Measurements from ENCODE around the gene GLCE. TPM values are rescaled to one million over a fixed set of nuclear protein-coding genes. Genes with fewer than 3 reads are reported as not detected.

The GLCE gene
- polyA plus RNA-seq, 3 donors, result 47.5 to 48.7 (median 48.6) TPM

DNA sequence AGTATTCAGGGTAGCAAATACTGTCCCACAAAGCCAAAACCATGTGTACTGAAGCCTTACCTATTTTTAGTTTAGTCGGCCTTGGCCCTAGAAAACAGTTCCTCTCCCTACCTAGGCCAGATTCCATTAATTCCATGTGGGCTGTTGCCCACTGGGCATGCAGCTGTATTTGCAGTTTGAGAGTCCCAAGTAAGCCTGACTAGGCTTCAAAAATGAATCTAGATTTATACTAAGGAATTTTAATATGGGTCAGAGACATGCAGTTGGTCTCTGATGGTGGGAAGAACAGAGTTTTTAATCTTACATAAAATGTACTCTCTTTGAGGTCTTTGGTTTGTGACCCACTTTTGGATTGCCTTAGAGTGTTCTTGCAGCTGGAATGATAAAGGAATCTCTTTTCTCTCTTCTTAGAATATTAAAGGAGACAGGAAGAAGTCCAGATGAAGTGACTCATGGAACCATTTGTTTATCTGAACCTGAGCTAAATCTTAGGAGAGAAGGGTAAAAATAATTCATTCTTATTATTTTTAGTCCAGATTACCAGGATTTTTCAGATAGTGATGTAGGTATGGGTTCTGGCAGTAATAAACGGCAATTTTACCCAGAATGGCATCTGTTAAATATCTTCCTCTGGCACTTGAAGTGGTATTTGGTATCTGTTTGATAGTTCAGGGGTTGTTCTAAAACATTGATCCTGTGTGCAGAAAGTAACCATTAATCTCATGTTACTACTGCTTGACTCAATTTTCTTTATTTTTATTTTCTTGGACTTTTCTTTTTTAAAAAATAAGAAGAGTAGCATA lies 33.8 kb downstream of the GLCE start:
- DNase-seq (ENCODE audit: low read depth in 3 of 3, low spot score in 2 of 3), result no peak

DNA sequence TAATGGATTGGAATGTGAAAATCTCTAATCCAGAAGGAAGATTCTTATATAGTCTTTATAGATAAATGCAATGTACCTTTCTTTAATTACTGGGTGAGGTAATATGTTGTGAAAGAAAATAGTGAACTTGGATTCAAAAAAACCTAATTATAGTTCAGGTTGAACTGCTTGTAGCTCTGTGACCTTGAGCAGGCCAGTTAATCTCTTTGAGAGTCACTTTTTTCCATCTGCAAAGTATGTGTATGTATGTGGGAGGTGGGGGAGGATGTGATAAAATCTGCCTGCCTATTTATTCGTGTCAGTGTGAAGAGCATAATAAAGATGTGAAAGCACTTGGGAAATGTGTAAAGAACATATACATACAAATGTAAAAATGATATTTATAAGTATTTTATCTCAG lies 34.4 kb downstream of the GLCE start:
- DNase-seq (ENCODE audit: low read depth in 3 of 3, low spot score in 2 of 3), result peak in 2 of 3 donors; percentile 13 to 31

DNA sequence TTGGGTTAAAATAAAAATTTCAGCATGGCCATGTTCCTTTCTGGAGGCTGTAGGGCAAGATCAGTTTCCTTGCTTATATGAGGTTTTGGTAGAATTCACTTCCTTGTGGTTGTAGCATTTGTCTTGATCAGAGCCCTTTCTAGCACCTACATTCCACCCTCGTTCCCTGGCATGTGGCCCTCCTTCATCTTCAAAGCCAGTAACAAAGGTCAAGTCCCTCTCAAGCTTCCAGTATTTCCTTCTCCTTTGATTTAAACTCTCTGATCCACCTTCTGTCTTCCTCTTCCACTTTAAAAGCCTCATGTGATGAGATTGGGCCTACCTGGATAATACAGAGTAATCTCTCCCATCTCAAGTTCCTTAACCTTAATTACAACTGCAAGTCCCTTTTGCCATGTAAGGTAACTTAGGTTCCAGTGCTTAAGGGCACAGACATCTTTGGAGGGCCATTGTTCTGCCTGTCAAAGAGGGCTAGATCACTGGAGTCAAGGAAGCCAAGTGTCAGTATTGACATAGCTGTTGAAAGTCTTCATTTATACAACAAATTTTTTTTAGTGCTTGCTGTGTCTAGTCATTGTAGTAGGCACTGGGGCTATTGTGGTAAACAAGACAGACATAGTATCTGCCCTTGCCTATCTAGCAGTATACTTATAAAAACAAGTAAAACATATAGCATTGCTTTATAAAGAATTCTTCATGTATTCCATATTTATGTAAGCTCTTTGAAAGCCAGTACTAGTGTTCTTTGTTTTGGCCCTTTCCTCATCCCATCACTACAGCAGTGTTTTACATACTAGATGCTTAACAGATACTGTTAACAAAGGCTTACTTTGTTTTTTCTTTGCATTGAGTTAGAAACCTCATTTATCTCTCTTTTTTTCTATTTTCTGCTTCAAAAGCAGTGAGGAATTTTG lies 40.7 kb downstream of the GLCE start:
- DNase-seq (ENCODE audit: low read depth in 3 of 3, low spot score in 2 of 3), result no peak

DNA sequence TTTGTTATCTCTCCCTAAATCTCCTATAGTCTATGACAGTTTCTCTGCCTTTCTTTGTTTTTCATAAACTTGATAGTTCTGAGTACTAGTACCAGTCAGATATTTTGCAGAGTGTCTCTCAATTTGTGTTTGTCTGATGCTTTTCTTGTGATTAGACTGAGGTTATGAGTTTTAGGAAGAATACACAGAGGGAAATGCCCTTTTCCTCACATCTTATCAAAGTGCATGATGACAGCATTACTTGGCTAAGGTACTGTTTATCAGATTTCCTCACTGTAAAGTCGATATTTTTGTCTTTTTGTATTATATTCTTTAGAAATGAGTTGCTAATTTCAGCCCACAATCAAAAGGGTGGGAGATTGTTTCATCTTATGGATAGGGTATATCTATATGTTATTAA lies 45.6 kb downstream of the GLCE start:
- DNase-seq (ENCODE audit: low read depth in 3 of 3, low spot score in 2 of 3), result no peak

DNA sequence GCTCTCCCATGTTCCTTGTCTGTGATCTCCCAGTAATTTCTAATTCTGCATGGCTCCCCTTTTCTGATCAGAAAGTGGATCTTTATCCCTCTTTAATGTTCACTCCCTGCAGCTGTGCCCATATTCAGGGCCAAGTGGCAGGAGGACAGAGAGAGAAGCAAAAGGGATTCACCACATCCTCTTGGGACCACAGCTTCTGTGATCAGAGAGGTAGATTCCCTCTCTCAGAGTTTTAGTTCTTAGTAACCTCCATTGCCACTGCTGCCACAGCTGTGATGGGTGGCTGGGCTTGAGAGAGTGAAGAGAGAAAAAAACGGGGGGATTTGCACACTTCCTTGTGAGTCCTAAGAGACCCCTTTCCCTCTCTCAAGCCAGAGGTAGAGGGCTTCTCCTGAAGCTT lies 49.2 kb downstream of the GLCE start:
- no peak for DNase-seq (ENCODE audit: low read depth in 3 of 3, low spot score in 2 of 3)

DNA sequence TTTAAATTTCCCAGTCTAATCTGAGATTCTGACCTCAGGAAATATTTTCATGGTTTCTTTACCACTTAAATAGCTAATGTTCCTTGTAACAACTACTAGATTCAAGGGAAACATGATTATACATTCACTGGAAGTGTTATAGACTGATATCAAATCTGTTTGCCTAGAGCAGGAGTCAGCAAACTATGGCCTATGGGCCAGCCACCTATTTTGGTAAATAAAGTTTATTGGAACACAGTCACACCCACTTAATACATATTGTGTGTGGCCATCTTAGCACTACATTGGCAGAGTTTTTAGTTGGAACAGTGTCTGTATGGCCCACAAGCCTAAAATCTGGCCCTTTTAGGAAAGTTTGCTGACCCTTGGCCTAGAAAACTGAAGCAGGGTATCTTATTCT lies 50.1 kb downstream of the GLCE start:
- DNase-seq (ENCODE audit: low read depth in 3 of 3, low spot score in 2 of 3), result no peak

DNA sequence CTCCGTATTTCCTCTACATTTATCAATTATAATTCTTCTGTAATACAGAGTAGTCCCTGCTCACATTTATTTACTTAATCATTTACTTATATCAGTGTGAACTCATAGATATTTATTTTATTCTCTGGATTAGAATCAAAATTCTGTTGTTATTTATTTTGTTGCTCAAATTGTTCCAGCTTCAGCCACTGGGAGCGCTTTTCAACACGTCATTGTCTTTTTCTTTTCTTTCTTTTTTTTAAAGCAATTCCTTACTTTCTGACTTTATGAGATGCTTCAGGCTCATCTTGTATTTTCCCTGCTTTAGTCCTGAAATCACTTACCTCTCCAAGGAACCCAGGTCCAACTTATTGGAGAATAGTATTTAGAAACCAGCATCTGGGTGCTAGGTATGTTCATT lies 53.4 kb downstream of the GLCE start:
- no peak for DNase-seq (ENCODE audit: low read depth in 3 of 3, low spot score in 2 of 3)

DNA sequence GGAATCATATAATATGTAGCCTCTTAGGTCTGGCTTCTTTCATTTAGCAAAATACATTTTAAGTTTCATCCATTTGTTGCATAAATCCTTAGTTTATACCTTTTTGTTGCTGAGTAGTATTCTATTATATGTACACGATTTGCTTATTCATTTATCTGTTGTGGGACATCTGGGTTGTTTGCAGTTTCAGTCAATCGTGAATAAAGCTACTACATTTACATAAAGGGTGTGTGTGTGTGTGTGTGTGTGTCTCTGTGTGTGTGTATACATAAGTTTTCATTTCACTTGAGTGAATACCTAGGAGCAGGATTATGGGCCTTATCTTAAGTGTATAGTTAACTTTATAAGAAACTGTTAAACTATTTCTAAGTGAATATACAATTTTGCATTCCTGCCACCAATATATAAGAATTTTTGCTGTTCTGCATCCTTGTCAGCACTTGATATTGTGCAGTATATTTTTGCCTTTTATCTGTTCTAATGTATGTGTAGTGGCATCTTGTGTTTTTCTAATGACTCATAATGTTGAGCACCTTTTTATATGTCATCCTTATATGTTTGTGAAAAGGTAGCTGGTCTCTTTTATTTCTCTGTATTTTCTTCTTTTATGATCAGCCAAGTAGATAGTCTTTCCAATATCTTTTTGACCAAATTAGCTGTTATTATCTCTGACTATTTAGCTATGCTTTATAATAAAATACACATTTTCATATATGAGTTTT lies 55.0 kb downstream of the GLCE start:
- no peak for DNase-seq (ENCODE audit: low read depth in 3 of 3, low spot score in 2 of 3)

DNA sequence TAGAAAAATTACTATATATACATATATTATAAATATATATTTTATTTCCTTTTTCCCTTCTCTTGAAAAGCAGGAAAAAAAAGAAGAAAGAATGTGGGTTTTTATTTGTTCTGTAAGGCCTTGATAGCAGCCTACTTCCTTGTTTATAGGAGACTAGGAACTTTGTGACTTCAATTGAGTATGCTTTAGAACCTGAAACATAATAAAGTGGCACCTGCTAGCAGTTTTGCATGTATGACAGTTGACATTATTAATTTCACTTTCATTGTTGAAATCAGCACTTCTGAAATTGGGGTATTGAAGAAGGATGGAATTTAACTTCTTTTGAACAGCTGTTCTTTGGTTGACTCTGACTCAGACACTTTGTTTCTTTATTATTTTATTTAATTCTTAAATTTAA lies 56.9 kb downstream of the GLCE start:
- DNase-seq (ENCODE audit: low read depth in 3 of 3, low spot score in 2 of 3), result no peak

DNA sequence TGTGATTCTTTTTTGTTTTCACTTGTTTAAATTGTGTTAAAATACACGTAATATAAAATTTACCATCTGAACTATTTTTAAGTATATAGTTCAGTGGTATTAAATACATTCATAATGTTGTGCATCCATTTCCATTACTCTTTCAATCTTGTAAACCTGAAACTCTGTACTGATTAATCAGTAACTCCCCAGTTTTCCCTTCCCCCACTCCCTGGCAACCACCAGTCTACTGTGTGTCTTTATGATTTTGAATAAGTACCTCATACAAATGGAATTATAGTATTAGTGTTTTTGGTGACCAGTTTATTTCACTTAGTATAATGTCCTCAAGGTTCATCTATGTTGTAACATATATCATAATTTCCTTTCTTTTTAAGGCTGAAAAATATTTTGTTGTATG lies 59.3 kb downstream of the GLCE start:
- no peak for DNase-seq (ENCODE audit: low read depth in 3 of 3, low spot score in 2 of 3)

DNA sequence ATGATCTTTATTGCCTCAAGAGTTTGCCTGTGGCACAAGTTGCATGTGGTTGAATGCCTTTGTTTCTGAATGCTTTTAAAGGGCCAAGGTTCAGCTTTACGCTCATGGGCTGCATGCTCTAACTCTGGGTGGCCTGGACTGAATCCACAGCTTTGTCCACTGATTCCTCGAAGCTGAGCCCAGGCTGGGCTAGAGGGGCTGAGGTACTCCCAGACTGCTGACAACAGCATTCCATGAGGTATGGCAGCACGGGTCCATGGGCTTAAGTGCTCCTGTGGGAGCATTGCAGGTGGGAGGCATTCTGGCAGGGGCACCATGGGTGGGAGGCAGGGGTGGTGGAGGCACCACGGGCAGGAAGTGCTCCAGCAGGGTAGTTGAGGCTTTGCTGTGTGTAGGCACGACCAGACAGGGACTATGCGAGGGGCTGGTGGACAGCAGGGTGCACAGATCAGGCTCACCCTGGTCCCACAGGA lies 61.6 kb downstream of the GLCE start:
- no peak for DNase-seq (ENCODE audit: low read depth in 3 of 3, low spot score in 2 of 3)

DNA sequence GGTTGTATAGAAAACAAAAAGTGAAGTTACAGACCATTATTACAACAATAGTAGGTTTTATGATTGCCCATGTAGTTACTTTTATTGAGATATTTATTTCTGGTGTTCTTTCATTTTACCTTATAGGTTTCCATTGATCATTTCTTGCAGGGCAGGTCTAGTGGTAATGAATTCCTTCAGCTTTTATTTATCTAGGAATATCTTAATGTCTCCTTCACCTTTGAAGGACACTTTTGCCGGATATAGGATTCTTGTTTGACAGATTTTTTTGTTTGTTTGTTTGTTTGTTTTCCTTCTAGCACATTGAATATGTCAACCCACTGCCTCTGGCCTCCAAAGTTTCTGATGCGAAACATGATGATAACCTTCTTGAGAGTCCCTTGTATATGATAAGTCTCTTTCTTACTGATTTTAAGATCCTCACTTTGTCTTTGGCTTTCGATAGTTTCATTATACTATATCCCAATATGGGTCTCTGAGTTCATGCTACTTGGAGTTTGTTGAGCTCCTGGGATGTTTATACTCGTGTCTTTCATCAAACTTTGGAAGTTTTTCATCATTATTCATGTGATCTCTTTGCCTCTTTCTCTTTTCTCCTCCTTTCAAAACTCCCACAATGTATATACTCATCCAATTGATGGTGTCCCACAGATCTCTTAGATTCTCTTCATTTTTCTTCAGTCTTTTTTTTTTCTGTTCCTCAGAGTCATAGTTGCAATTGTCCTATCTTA lies 62.8 kb downstream of the GLCE start:
- no peak for DNase-seq (ENCODE audit: low read depth in 3 of 3, low spot score in 2 of 3)

DNA sequence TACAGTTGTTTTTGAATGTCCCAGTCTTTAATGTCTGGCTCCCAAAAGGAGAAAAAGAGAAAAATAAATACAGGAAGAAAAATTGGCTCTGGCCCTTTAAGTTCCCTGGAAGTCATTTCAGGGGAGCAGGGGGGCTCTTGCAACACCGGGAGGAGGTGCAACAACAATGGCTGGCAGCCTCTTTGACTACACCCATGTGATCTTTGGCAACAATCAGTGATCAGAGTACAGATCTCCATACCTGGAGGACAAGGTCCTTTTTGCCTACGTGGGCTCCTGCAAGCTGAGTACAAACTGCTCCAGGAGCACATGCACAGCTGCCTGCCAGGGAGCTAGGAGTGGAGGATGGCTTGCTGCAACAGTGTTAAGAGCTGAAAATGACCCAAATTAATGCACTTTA lies 63.9 kb downstream of the GLCE start:
- DNase-seq (ENCODE audit: low read depth in 3 of 3, low spot score in 2 of 3), result no peak

DNA sequence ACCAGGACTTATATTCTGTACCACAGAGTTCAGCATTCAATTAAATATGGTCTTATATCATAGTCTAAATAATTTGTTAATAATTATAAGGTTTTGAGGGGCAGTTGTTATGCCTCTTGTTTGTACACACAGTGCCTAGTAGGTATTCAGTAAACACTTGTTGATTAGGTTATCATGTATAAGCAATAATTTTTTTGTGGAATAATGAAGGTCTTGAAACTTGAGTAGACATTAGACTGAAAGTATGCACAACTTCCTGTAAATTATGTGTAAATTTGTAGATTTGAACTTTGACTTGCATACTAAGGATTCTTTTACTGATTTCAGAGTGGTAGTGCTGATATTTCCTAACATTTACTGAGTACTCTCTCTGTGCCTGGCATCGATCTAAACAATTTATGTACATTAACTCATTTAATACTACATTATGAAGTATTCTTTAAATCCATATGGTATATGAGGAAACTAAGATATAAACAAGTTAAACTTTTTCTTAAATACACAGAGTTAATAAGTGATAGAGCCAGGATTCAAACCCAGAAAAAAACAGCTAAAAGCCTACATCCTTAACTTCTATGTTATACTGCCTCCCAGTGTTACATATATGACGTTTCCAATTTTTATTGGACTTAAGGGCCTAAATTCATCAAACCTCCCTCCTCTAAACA lies 65.1 kb downstream of the GLCE start:
- DNase-seq (ENCODE audit: low read depth in 3 of 3, low spot score in 2 of 3), result no peak

DNA sequence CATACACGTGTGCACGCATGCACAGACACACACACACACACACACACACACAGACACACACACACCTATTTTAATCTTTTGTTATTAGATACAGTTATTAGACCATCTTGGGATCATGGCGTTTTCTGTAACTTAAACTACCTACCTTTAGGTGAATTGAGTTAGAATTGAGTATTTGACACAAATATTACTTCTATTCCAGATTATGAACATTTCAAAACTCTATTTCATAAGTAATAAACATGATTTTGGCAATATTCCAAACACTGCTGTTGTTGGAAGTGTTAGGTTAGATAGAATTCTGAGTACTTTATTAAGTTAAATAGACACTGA lies 65.6 kb downstream of the GLCE start:
- DNase-seq (ENCODE audit: low read depth in 3 of 3, low spot score in 2 of 3), result no peak

DNA sequence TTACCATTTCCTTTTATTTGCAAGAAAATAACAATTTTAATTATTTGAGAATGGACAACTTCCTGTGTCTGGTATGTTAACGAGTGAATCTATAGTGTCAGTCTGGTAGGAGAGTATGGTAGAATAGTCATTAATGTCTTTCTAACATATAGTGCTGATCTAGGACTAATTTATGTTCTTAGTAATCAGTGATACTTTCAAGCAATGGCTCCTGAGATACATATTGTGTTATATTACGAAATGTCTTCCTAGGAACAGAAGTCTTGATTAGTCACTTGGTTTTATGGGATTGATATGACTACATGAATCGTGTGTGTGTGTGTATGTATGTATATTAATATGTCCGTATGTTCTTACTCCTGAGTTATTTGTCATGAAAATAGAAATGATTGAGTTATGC lies 71.7 kb downstream of the GLCE start:
- no peak for DNase-seq (ENCODE audit: low read depth in 3 of 3, low spot score in 2 of 3)

DNA sequence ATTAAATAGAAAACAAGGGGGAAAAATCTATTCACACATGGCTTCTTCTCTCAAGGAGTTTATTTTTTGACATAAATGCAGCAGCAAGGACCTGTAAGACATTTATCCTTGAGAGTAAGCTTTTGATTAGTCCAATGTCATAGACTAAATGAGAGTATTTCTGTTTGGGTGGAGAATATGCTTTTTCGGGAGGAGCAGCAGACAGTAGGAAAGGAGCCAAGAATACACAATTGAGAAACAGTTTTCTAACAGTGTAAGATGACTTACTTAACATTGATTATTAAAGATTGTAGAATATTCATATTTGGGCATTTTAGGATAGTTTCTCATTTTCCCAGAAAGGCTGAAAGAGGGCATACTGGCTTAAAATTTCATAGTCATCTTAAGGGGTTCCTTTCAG lies 72.3 kb downstream of the GLCE start:
- no peak for DNase-seq (ENCODE audit: low read depth in 3 of 3, low spot score in 2 of 3)

DNA sequence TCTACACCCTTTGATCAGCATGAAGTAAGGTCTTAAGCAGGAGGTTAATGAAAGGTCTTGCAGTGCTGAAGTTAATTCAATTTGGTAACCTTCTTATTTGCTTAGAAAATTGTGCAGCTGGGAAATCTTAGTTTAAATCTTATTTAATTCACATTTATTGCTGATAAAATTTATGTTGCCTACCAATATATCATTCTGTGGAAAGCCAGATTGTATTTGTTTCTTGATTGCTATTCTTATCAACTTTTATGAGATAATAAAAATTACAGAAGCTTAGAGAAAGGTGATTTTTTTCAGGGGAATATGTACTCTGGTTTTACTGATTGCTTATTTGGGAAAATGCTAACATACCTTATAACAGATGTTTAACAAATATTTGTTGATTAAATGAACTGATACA lies 74.2 kb downstream of the GLCE start:
- no peak for DNase-seq (ENCODE audit: low read depth in 3 of 3, low spot score in 2 of 3)

DNA sequence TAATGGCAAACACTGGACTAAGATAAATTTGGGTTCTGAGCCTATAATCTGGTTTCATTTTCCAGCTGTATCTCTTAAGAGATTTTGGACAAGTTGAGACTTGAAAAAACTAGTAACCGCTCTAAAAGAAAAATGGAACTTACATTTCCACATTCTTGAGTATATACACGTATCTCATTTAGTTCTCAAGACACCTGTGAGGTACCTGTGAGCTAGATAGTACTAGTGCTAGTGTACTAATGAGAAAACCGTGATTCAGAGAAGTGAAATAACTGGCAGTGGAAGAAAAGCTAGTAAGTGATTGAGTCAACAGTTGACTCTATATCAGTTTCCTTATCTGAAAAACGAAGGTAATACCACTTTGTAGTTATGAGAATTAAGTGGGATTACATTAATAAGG lies 76.1 kb downstream of the GLCE start:
- DNase-seq (ENCODE audit: low read depth in 3 of 3, low spot score in 2 of 3), result no peak

DNA sequence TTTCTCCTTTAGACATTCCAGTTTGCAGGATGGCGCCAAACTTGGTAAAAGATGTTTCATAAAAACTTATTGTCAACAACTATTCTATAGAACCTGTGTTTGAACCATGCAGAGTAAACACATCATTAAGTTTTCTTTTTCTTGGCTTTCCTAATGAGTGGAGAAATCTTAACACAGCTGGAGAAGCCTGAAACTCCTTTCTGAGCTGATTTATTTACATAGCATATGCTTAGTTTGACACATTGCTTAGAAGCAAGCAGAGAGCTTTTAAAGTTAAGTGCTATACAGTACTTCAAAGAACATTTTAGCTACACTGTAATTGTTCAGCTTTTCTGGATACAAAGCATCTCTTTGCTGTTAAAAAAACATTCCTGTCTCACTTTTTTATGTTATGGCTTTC lies 77.3 kb downstream of the GLCE start:
- peak in 1 of 3 donors; percentile 5 for DNase-seq (ENCODE audit: low read depth in 3 of 3, low spot score in 2 of 3)
